HepG2 (cell line): Measurements from ENCODE around the gene BMP6. TPM values are rescaled to one million over a fixed set of nuclear protein-coding genes. Genes with fewer than 3 reads are reported as not detected.

Experiments
- ATAC-seq: fragments of 200-7000 bp; cut with Tn5 transposase; 3 replicates; pipeline ENCODE4 v1.9.1; 2020; ENCODE audit warnings: mild to moderate bottlenecking, moderate library complexity
- BruUV-seq: library from RNA; stranded (reverse); fragments of 400-500 nt; replicated peaks from 2 replicates; lab custom pipeline; 2021; lab: Mats Ljungman, UMichigan
- CTCF ChIA-PET: fragments of 300-600 bp; formaldehyde crosslinking; extraction: SDS; loops from one replicate; lab custom pipeline; 2021; ENCODE audit warnings: low total read pairs, inconsistent platforms, low intra/inter-chr PET ratio; lab: Yijun Ruan, JAX
- POLR2A ChIA-PET: fragments of 350-600 bp; sonication (Branson Sonifier 250); formaldehyde crosslinking; loops from one replicate; lab custom pipeline; 2020; ENCODE audit warnings: antibody characterized with exemption, inconsistent platforms; lab: Yijun Ruan, JAX
- DNase-seq: peaks from one replicate; pipeline ENCODE4 v3.0.0-alpha.2; 2015; ENCODE audit warnings: low spot score
- FAIRE-seq: peaks from 3 replicates; lab custom pipeline; 2011; peaks lifted over from hg19 to GRCh38; lab: Jason Lieb, UNC
- H2AFZ ChIP-seq: one replicate; pipeline ENCODE4 v1.6.1; 2011; ENCODE audit warnings: low read length, inconsistent platforms
- H3K27ac ChIP-seq: fragments of 300-600 bp; 3 replicates; pipeline ENCODE4 v1.8.0; 2011; ENCODE audit warnings: mixed run types, mild to moderate bottlenecking, mixed read lengths, low read length, inconsistent platforms; ENCODE audit not compliant: insufficient read depth; ENCODE audit errors: extremely low read length
- H3K27me3 ChIP-seq, 2 experiments: fragments of 200-600 bp in 1 of 2; 2 replicates in 1 of 2; 3 replicates in 1 of 2; pipeline versions ENCODE4 v1.6.0 to v1.8.0; 2011; ENCODE audit warnings: low read length in 2 of 2, mild to moderate bottlenecking in 2 of 2, moderate library complexity in 2 of 2, inconsistent platforms in 1 of 2; ENCODE audit not compliant: insufficient read depth in 2 of 2, control insufficient read depth in 1 of 2
- H3K36me3 ChIP-seq, 2 experiments: fragments of 200-600 bp in 1 of 2; replicated peaks in 1 of 2; 2 replicates in 1 of 2; 3 replicates in 1 of 2; pipeline versions ENCODE4 v1.5.1 to v1.8.0; 2011; ENCODE audit warnings: low read length in 2 of 2, inconsistent platforms in 1 of 2; ENCODE audit not compliant: insufficient read depth in 2 of 2, control insufficient read depth in 1 of 2
- H3K4me1 ChIP-seq: 2 replicates; pipeline ENCODE4 v1.5.1; 2012; ENCODE audit warnings: low read length, inconsistent platforms; ENCODE audit not compliant: insufficient read depth
- H3K4me2 ChIP-seq: 2 replicates; pipeline ENCODE4 v1.6.0; 2011; ENCODE audit warnings: low read depth, low read length, inconsistent platforms
- H3K4me3 ChIP-seq, 3 experiments: fragments of 200-600 bp in 1 of 3; sonication (generic), shearing (Covaris generic) in 1 of 3; replicated peaks in 1 of 3; 2 replicates each; pipeline ENCODE4 v1.5.1; 2011 to 2016; ENCODE audit warnings: low read length in 3 of 3, inconsistent platforms in 2 of 3, low read depth in 2 of 3, mild to moderate bottlenecking in 2 of 3, control low read depth in 1 of 3, mixed read lengths in 1 of 3; ENCODE audit not compliant: insufficient read depth in 1 of 3
- H3K79me2 ChIP-seq: one replicate; pipeline ENCODE4 v1.6.1; 2011; ENCODE audit warnings: low read length, inconsistent platforms; ENCODE audit not compliant: insufficient read depth
- H3K9ac ChIP-seq: 2 replicates; pipeline ENCODE4 v1.6.0; 2011; ENCODE audit warnings: mild to moderate bottlenecking, low read depth, low read length, inconsistent platforms; ENCODE audit not compliant: insufficient read depth
- H3K9me3 ChIP-seq: 2 replicates; pipeline ENCODE4 v1.5.1; 2012; ENCODE audit warnings: mild to moderate bottlenecking, low read length
- H4K20me1 ChIP-seq: 2 replicates; pipeline ENCODE4 v1.6.0; 2011; ENCODE audit warnings: inconsistent platforms, mild to moderate bottlenecking, low read length, moderate library complexity; ENCODE audit not compliant: insufficient read depth
- CEBPB ChIP-seq: IDR thresholded peaks from 2 replicates; pipeline ENCODE4 v1.6.1; 2011; ENCODE audit warnings: low read depth, low read length, improper control_type of control experiment, borderline replicate concordance
- FOXA3 ChIP-seq: IDR thresholded peaks from 2 replicates; pipeline ENCODE4 v1.6.1; 2016; ENCODE audit warnings: missing genetic modification reagents, missing compliant biosample characterization
- GABPA ChIP-seq, 2 experiments: IDR thresholded peaks; 2 replicates each; pipeline ENCODE4 v1.6.1; 2011 to 2016; ENCODE audit warnings: low read depth in 2 of 2, low read length in 1 of 2, missing biosample characterization in 1 of 2, missing genetic modification characterization in 1 of 2
- HDAC2 ChIP-seq: sonication (generic); formaldehyde crosslinking; IDR thresholded peaks from 2 replicates; pipeline ENCODE4 v1.4.0; 2020; ENCODE audit warnings: missing genetic modification reagents
- NFKB2 ChIP-seq: sonication (generic); formaldehyde crosslinking; IDR thresholded peaks from 2 replicates; pipeline ENCODE4 v1.4.0; 2020; ENCODE audit warnings: missing genetic modification reagents, borderline replicate concordance
- ZNF234 ChIP-seq: sonication (generic); formaldehyde crosslinking; conservative IDR thresholded peaks from 2 replicates; pipeline ENCODE4 v1.5.1; 2020; ENCODE audit warnings: mild to moderate bottlenecking, missing genetic modification reagents
- ZNF407 ChIP-seq: sonication (generic); formaldehyde crosslinking; IDR thresholded peaks from one replicate; pipeline ENCODE4 v1.5.1; 2020; ENCODE audit warnings: mild to moderate bottlenecking, missing genetic modification reagents; ENCODE audit errors: not compliant biosample characterization
- ZNF740 ChIP-seq: sonication (generic); formaldehyde crosslinking; IDR thresholded peaks from 2 replicates; pipeline ENCODE4 v1.4.0; 2020; ENCODE audit warnings: missing genetic modification reagents
- ZNF850 ChIP-seq: sonication (generic); formaldehyde crosslinking; conservative IDR thresholded peaks from 2 replicates; pipeline ENCODE4 v1.9.0; 2021; ENCODE audit warnings: mild to moderate bottlenecking, missing genetic modification reagents
- WGBS: methylation state at CpG from one replicate; pipeline ENCODE4 v1.1.6; 2017; ENCODE audit warnings: low lambda C conversion rate; 5-methylcytosine and 5-hydroxymethylcytosine counted together
- in situ Hi-C: cut with HindIII; loops from 2 replicates; pipeline ENCODE4 v1.10.0; 2017; ENCODE audit warnings: low pct_unique_long_range_greater_than_20kb; ENCODE audit not compliant: extremely low pct_ligation_motif_present
- intact Hi-C: fragments of 100-400 bp; cut with micrococcal nuclease; formaldehyde crosslinking; loops from one replicate; pipeline ENCODE4 v1.10.0; 2022; ENCODE audit not compliant: unreplicated experiment
- polyA plus RNA-seq, 8 experiments: library from polyadenylated mRNA; depleted of rRNA in 3 of 8; stranded (reverse) in 7 of 8; unstranded in 1 of 8; fragments of >200 nt; fragmentation: Illumina TruSeq in 4 of 8; extraction: Trizol in 4 of 8; gene quantifications; 2 replicates each; pipeline versions ENCODE4 v1.2.1 to v1.2.3, GENCODE V29; 2011 to 2016; ENCODE audit warnings: low read depth in 4 of 8, missing spikeins in 1 of 8, mixed read lengths in 1 of 8; ENCODE audit not compliant: insufficient read depth in 1 of 8
- total RNA-seq, 5 experiments: library from RNA; depleted of rRNA; stranded (reverse); fragments of >200 nt; fragmentation: Illumina TruSeq; extraction: Trizol; gene quantifications; 2 replicates each; pipeline ENCODE4 v1.2.3, GENCODE V29; 2016; ENCODE audit warnings: low read depth in 1 of 5

The BMP6 gene
- total and polyA plus RNA-seq, 2 of the 13 experiments (the other 11 are each of a cell fraction or from before 2014, with no cell fraction given): 0.09 to 0.18 TPM

DNA sequence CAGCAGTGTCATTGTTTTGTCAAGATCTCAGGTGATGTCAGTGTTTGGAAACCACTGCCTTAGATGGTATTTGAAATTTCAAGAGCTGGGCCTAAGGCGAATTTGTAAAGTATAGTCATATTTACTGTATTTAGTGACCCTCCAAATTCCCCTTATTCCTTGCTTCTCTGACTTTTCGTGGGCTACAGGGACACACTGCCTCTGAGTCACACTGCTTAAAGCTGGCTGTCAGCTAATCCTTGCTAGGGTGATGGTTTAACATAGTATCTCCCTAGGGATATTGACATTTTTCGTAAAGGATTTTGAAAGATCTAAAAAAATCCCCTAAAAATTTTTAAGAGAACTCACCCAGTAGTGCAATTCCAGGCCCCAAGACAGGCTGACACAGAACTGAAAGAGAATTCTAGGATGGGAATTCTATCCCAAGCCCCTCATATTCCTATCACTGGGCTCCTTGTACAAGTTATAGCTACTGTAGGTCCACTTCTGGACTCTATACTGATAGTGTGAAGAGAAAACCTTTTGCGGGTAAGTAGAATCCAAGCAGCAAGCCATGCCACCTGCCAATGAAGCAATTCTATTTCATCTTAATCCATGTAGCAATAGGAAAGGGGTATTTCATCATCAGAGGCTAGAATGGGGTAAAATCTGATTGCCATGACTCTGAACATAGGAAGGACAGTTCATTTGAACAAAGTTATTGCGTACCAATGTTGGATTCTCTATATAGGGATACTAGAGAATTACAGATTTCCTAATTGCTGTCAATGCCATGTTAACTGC lies 4.3 kb downstream of the BMP6 start:
- no peak for FAIRE-seq
- H3K4me3 ChIP-seq: no peak overlapping the region

GRCh38 chr6:7730784-7731227 lies 4.9 kb downstream of the BMP6 start:
- peak; percentile 39 for DNase-seq
- FAIRE-seq: no peak
- ChIA-PET CTCF (no interaction called here), POLR2A (no interaction called here)
- H3K9me3 ChIP-seq: no peaks in the 10 kb centered on the region
- no peaks in the 10 kb centered on the region for H3K36me3 ChIP-seq
- BruUV-seq: no TSS peak
- WGBS: 10% methylated on average over 10 of the region's 10 CpGs
- H4K20me1 ChIP-seq: no peaks in the 10 kb centered on the region
- no peak overlapping the region for H3K4me3 ChIP-seq
- peaks cover 44% of the 10 kb centered on the region for H3K4me1 ChIP-seq
- H3K79me2 ChIP-seq: no peaks in the 10 kb centered on the region
- ATAC-seq: no peak
- no peak overlapping the region for H3K9ac ChIP-seq
- no peak overlapping the region for H2AFZ ChIP-seq
- peaks cover 24 to 94% of the 10 kb centered on the region in 2 experiments; a peak in 4 of 5 replicates for H3K27me3 ChIP-seq
- H3K27ac ChIP-seq: no peak overlapping the region
- in situ Hi-C loops: no loop called here
- H3K4me2 ChIP-seq: no peak overlapping the region
- intact Hi-C loops: no loop called here
- TF ChIP-seq ZNF407 (CRISPR knock-in tag) (no peak), ZNF234 (CRISPR knock-in tag) (no peak), GABPA (IDR thresholded peaks at IDR 0.05; ENCODE audit: low read depth, low read length) (no peak), GABPA (CRISPR knock-in tag; IDR thresholded peaks at IDR 0.05; ENCODE audit: low read depth) (no peak), NFKB2 (CRISPR knock-in tag) (no peak), FOXA3 (peak; percentile 45; the same call in 1 of the 2 replicates), HDAC2 (no peak), ZNF740 (CRISPR knock-in tag) (no peak)

More for the DNA sequence above, 4.3 kb downstream of the BMP6 start:
- Histone ChIP-seq H3K27me3 (peaks cover 24 to 94% of the 10 kb centered on the region in 2 experiments; a peak in 4 of 5 replicates), H3K79me2 (no peaks in the 10 kb centered on the region), H3K9me3 (no peaks in the 10 kb centered on the region), H2AFZ (no peak overlapping the region), H3K4me1 (peaks cover 48% of the 10 kb centered on the region), H3K27ac (no peak overlapping the region), H3K4me2 (no peak overlapping the region), H3K9ac (no peak overlapping the region), H3K36me3 (no peaks in the 10 kb centered on the region), H4K20me1 (no peaks in the 10 kb centered on the region; the same call in 1 of the 2 replicates)
- 27% methylated on average over 5 of the region's 5 CpGs for WGBS
- ChIA-PET POLR2A (no interaction called here), CTCF (no interaction called here)
- ATAC-seq (no peak), DNase-seq (no peak)
- in situ Hi-C loops: no loop called here
- intact Hi-C loops: no loop called here
- no TSS peak for BruUV-seq
- TF ChIP-seq ZNF850 (CRISPR knock-in tag) (no peak), CEBPB (peak; percentile 76; the same call in 1 of the 2 replicates)
